Measurements from ENCODE around the gene EPAS1.

GRCh38 chr2:46388881-46389280, 91.7 kb downstream of the EPAS1 start:
- TF ChIP-seq, protein P1, sequence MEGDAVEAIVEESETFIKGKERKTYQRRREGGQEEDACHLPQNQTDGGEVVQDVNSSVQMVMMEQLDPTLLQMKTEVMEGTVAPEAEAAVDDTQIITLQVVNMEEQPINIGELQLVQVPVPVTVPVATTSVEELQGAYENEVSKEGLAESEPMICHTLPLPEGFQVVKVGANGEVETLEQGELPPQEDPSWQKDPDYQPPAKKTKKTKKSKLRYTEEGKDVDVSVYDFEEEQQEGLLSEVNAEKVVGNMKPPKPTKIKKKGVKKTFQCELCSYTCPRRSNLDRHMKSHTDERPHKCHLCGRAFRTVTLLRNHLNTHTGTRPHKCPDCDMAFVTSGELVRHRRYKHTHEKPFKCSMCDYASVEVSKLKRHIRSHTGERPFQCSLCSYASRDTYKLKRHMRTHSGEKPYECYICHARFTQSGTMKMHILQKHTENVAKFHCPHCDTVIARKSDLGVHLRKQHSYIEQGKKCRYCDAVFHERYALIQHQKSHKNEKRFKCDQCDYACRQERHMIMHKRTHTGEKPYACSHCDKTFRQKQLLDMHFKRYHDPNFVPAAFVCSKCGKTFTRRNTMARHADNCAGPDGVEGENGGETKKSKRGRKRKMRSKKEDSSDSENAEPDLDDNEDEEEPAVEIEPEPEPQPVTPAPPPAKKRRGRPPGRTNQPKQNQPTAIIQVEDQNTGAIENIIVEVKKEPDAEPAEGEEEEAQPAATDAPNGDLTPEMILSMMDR (IDR thresholded peaks at IDR 0.05), result no peak
- no peak for TF ChIP-seq POLR2A (IDR thresholded peaks at IDR 0.05)
- TF ChIP-seq POLR2AphosphoS5 (IDR thresholded peaks at IDR 0.05), result peak in 1 of 3 donors; percentile 9
- TF ChIP-seq EP300 (IDR thresholded peaks at IDR 0.05; ENCODE audit: low read depth), result no peak

Data from transverse colon (tissue), 4 donors.